ENCODE measurements around the gene IRX4.
A peak's percentile ranks its signal among the peaks of the same experiment; 100 is the strongest.
"Not testable (repeated sequence)": the region's sequence is repeated elsewhere in the genome, so short reads cannot be mapped to it uniquely, and the experiment has no call there.

The IRX4 gene

DNA sequence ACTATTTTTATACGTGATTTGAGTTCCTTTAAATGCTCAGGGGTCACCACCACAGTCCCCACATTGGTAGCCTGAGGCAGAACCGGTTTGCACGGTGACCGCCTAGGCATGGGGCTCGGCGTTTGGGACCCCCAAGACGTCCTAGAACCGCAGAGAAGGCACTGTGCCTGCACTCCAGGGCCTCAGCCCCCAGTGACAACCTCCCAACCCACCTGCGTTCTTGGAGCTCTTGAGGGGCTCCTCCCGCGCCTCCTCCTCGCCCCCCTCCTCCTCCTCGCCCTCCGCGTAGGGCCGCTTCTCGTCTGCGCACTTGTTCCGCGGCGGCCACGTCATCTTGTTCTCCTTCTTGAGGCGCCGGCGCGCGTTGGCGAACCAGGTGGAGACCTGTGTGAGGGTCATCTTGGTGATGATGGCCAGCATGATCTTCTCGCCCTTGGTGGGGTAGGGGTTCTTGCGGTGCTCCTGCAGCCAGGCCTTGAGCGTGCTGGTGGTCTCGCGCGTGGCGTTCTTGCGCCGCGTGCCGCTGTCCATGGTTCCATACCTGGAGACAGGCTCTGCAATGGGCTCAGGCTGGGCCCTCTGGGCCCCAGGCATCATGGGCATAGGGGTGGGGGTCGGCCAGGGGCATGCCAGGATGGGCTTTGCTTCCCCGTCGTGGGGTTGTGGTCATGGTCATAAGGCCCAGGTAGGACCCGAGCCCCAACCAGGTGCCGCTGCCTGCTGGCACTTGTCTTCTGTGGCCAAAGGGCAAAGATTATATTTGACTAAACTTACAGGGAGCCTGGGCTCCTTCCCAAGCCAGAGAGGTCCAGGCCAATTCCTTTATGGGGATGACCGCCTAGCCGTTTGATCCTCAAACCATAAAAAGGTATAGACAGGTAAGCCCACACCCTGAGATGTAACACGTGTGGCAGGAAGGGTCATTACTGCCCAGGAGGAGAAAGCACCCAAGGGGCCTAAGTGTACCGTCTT lies 3.1 kb downstream of the IRX4 start:
- H3K4me3 ChIP-seq (ENCODE audit: low read depth, low read length): no peak overlapping the region

DNA sequence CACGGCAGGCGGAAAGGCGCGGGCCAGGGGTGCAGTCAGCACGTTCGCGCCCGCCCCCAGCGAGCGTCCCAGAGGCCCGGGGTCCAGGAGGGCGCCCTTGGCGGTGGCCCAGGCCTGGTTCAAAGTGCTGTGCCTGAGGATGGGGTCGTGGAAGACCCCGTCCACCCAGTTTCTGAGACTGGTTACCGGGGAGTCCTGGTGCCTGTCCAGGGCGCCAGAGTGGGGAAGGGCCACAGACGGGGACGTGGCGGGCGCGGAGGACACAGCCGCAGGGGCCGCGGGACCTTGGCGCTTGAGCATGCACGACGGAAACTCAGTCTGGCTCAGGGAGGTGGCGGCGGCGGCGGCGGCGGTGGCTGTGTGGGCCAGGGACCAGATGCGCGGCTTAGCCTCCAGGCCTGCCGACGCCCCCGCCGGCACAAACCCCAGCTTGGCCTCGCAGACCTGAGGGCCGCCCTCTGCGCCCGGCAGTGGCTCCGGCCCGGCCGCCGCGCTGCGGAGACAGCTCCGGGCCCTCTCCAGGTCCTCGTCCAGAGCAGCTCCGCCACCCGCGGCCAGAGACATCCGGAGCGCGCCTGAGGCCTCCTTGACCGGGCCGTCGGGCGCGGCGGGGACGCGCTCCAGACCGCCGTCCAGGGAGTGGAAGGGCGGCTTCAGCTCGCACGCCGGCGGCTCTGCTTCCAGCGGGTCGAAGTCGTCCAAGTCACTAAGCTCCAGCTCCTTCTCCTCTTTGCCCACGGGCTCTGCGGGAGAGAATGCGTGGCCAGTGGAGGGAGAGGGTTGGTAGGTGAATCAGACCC lies 4.5 kb downstream of the IRX4 start:
- no peak overlapping the region for H3K4me3 ChIP-seq (ENCODE audit: low read depth, low read length)

DNA sequence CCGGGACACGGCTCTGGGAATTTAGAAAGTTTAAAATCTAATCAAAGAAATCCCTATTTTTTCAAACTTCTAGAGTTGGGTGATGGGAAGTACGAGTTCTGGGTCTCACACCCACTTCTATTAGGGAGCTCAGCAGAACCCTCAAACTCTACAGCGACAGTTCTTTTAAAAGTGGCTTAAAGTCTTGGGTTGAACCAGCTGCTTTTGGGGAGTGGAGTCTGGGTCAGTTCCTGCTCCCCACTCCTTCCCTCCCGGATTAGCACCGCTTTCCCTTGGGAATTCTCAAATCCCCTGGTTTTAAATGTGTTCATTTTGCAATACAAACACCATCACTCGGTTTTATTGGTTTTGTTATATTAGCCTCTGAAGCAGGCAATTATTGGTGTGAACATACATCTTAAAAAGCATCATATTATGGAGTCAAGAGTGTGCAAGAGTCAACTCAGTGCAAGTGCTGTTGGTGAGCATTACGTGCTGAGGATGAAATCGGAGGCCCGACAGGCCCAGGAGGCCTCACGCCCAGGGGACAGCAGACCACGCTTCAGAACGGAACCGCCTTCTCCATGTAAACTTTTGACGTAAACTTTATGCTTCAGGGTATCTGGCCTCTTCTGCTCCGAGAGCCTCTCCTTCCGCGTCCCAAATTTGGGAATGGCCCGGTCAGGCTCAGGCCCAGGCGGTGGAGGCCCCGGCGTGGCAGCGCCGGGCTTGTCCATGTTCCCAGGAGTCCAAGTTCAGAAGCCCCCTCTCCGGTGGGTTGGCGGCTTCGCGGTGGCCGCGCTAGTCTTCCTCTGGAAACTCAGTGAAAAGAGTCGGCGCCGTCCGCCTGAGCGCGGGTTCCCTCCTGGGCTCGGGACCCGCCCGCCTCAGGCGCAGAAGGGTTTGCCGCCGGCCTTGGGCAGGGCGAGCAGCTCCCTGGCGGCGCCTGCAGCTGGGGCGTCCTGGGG lies 5.3 kb downstream of the IRX4 start:
- H3K4me3 ChIP-seq (ENCODE audit: low read depth, low read length): no peak overlapping the region

DNA sequence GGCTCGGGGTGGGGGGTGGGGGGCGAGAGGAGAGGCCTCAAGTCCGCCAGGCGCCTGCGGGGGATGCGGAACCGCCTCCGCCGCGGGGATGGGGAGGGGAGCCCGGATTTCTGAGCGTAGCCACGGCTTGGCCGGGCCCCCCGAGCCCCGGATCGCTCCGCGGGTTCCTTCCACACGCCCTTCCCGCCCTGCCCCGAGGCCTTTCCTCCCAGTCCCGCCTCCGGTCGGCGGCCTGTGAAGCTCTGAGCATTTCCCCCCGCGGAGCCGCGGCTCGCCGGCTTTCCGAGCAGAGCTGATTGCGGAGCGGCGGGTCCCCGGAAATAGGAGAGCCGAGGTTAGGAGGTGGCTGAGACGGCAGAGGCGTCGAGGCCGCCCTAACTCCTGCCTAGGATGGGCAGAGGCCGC lies 6.1 kb downstream of the IRX4 start:
- no peak overlapping the region for H3K4me3 ChIP-seq (ENCODE audit: low read depth, low read length)

DNA sequence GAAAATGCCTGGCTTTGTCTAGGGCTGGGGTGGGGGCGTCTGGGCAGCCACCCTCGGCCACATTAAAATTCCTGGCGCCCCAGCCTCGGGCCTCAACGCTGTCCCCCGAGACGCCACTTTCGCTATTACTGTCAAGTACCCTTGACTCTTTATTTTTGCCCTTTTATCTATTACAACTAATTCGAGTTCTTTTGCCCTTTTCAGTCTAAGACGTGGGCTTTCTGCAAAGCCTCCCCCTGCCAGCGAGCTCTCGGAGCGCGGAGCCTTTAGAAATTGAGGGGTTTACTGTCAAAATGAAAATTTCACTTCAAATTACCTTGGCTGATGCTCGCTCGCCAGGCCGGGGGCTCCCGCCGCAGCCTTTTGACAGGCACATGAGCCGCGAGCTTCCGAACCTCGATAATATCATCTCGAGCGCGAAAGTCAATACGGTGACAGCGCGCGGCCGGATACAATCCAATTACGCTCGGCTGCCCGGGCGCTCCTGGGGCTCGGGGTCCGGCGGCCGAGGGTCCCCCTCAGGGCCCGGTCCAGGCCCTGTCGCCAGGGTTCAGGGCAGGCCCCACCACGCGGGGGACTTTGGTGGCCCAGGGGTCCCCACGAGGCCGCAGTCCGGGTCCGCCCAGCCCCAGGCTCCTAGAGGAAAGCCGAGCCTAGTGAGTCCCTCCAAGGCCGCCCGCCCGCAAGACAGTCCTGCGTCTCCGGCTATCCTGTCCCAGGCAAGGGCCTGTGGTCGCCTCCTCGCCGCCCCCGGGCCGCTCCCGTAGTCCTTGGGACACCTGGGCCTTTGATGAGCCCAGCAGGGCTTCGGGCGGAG lies 6.7 kb downstream of the IRX4 start:
- no peak overlapping the region for H3K4me3 ChIP-seq (ENCODE audit: low read depth, low read length)

DNA sequence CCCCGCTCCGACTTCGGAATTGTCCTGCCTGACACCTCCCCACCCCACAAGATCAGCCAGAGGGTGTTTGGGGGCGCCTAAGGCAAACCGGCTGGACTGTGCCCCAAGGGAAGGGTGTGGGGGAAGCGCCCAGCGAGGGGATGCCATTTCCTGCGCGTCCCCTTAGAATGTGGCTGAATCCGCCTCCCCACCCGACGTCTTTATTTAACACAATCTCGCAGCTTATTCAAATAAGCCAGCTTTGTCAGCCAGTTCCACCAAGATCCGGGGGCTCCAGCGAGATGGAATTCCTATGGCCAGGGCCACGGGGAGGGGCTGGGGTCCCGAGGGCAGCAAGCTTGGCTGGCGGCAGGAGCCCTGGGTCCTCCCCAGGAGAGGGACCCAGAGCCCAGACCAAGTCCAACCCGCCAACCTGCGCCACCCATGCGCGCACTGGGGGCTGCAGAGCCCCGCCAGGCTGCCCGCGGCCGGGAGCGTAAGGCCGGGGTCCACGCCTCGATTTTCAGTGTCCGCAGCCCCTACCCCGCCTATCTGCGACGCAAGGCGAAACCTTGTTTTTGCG lies 7.4 kb downstream of the IRX4 start:
- H3K4me3 ChIP-seq (ENCODE audit: low read depth, low read length): no peak overlapping the region

DNA sequence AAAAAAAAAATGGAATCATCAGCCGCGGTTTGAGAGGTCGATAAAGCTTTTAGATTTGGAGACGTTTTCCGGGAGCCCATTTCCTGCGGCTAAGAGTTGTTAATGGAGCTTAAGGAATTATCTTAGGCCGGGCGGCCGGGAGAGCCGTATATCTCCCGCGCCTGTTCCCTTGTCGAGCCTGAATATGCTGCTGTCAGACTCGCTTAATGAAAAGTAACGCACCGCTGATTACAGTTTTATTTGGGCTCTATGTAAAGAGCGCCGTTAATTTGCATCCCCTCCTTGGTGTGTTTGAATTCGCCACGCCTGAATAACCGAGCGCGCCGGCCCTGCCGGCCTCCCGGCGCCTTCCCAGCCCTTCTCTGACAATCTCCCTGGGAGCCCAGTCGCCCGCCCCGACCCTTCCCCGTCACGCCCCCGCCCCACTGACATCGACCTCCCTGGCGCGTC lies 7.9 kb downstream of the IRX4 start:
- peak overlapping the region; percentile 4 for H3K4me3 ChIP-seq (ENCODE audit: low read depth, low read length)

DNA sequence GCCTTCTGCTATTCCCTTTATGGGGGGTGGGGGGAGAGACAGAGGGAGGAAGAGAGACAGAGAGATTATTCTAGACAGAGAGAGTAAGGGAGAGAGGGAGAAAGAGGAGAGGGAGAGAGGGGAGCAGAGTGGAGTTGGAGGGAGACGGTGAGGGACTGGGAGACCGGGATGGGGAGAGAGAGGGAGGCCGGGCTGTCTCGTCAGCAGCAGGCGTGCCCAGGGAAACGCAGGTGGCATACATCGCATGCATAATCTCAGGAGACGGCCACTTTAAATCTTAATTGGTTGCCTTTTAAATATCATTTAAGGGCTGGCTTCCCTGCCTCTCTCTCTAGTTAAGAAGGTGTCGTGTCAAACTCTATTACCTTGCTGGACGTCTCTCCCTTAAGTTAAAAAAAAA lies 8.4 kb downstream of the IRX4 start:
- H3K4me3 ChIP-seq (ENCODE audit: low read depth, low read length): no peak overlapping the region

DNA sequence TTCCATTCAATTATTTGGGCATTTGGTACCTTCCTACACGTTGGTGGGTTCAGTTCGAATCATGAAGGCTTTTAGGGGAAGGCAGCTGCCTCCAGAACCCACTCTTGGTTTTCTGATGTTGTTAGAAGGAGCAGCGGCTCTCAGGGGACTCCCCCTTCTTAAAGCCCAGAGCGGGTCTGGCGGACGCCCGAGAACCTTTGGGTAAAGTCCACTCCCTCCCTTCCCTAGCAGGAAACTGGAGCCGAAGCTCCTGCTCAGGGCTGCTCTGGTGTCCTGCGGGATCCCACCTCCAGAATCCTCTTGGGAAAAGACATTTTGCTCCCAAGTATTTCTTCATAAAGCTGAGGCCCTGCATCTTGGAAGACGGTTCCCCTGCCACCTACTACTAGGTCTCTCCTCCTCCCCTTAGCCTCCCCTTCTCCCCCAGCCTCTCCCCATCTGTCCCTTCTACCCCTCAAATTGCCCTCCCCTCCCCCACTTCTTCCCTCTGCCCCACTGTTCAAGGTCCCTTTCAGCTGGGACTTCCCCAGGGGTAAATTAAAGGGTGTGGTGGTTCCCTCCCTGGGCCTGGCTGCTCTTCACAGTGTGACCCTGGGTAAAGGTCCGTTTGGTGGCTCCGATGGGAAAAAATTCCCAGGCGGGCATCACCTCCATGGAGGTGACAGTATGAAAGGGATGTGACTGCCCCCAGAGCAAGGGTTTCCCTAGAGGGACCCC lies 9.3 kb downstream of the IRX4 start:
- H3K4me3 ChIP-seq (ENCODE audit: low read depth, low read length): no peak overlapping the region

DNA sequence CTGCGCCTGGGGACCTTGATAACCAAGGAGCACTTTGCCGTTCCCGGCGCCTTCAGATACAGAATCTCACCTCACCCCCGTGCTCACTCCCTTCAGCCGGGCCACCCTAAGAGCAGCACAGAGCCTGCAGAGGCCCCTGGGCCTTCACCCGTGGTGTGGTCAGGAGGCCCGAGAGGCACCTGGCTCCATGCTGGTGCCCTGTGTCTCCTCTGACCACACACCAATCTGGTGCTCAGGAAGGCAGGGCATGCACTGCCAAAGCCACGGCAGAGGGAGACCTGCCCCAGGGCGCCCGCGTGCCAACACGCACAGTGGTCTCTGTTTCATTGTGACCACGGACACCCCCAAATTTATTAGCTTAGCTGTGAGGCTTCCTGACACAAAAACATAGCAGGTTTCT lies 11.3 kb downstream of the IRX4 start:
- H3K4me3 ChIP-seq (ENCODE audit: low read depth, low read length): no peak overlapping the region

DNA sequence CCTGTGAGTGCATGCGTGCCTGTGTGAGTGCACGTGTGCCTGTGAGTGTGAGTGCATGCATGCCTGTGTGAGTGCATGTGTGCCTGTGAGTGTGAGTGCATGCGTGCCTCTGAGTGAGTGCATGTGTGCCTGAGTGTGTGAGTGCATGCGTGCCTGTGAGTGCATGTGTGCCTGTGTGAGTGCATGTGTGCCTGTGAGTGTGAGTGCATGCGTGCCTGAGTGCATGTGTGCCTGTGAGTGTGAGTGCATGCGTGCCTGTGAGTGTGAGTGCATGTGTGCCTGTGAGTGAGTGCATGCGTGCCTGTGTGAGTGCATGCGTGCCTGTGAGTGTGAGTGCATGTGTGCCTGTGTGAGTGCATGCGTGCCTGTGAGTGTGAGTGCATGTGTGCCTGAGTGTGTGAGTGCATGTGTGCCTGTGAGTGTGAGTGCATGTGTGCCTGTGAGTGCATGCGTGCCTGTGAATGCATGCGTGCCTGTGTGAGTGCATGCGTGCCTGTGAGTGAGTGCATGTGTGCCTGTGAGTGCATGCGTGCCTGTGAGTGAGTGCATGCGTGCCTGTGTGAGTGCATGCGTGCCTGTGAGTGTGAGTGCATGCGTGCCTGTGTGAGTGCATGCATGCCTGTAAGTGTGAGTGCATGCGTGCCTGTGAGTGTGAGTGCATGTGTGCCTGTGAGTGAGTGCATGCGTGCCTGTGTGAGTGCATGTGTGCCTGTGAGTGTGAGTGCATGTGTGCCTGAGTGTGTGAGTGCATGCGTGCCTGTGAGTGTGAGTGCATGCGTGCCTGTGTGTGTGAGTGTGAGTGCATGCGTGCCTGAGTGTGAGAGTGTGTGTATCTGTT lies 12.1 kb downstream of the IRX4 start:
- not testable (repeated sequence) for H3K4me3 ChIP-seq (ENCODE audit: low read depth, low read length)

DNA sequence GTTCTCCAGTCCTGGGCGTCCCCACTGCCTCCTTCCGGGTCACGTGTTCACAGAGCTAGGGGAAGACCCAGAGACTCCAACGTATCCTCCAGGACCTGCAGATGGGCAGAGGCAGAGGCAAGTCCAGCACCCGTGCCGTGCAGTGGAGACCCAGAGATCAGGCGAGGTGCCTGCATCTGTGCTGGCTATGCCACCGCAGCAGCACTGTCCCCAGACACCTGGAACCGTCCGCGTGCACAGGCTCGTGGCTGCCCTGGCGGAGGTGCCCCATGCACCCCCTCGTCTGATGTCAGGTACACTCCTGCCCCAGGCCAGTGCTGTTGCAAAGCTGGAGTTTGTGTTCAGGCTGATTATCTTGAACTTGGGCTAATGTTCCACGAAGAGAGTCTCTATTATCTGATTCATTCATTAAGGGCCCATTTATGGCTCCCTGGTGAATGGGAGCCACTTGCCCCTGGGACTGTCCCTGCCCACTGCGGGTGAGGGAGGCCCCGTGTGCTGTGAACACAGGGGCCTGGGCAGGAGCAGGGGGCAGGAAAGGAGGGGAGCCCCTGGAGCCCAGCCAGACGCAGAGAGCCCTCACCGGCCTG lies 13.7 kb downstream of the IRX4 start:
- H3K4me3 ChIP-seq (ENCODE audit: low read depth, low read length): no peak overlapping the region

DNA sequence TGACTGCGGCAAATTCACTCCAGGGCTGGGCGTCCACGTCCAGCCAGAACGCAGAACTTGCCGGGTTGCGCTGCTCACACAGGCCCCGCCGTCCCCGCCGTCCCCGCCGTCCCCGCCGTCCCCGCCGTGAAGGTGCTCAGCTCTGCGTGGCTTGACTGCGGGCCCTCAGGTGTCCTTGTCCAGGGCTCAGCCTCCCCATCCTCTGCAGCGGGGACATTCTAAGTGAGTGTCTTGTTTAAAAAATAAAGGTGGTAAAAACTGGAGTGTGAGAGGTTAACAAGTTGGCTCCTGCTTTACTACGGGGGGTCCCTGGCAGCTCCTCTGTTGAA lies 14.9 kb downstream of the IRX4 start:
- H3K4me3 ChIP-seq (ENCODE audit: low read depth, low read length): no peak overlapping the region

DNA sequence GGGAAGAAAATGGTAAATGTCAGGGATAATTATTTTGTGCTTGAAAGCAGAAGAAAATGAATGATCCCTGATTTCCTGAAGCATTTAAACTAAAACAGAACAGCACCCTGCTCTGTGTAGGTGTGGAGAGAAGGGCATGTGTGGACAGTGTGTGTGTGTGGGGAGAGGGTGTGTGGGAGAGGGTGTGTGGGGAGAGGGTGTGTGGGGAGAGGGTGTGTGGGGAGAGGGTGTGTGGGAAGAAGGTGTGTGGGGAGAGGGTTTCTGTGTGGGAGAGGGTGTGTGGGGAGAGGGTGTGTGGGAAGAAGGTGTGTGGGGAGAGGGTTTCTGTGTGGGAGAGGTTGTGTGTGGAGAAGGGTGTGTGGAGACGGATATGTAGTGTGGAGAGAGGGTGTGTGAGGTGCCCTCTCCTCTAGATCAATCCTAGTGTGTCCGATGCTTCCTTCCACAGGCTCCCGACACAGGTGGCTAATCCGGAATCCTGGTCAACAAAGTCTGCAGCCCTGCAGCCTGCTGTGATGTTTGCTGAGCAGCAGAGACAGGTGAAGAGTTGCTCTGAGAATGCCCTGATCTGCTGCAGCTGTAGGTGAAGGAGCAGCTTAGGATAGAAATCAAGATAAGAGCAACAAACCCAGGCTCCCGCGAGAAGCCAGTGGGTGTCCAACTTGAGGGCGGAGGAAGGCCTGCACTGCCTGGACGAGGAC lies 15.5 kb downstream of the IRX4 start:
- no peak overlapping the region for H3K4me3 ChIP-seq (ENCODE audit: low read depth, low read length)

DNA sequence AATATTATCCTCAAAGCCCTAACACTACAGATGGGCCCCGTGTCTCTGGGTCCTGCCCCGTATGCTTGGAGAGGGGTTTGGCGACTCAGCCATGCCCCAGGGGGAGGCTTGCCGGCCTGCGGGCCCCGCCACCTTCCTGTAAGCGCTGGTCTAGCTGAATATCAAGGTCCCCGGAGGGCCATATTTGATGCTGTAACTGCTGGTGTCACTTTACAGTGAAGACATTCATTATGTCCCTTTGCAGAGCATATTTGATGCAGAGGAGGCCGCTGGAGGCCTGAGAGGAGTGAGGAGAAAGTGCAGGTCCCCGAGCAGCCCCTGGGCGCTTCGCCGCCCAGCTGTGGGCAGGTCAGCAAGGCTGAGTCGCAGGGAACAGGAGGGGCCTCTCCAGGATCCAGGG lies 16.8 kb downstream of the IRX4 start:
- H3K4me3 ChIP-seq (ENCODE audit: low read depth, low read length): no peak overlapping the region

DNA sequence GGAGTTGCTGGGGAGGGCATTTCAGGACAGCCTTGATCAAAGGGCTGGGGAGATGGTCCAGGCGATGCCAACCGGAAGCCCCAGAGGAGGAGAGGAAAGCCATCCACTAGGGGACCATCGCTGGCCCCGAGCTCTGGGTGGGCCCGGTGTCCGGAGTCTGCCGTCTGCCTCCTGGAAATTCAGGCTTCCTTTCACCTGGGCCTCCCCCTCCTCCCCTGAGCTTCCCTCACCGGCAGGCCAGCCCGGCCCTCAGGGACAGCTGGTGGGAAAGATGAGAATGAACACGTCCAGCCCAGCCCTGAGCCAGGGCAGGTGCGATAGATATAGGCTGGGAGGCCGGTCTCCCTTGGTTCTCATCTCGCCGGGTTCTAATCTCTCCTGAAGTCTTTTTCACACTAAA lies 17.2 kb downstream of the IRX4 start:
- H3K4me3 ChIP-seq (ENCODE audit: low read depth, low read length): no peak overlapping the region

DNA sequence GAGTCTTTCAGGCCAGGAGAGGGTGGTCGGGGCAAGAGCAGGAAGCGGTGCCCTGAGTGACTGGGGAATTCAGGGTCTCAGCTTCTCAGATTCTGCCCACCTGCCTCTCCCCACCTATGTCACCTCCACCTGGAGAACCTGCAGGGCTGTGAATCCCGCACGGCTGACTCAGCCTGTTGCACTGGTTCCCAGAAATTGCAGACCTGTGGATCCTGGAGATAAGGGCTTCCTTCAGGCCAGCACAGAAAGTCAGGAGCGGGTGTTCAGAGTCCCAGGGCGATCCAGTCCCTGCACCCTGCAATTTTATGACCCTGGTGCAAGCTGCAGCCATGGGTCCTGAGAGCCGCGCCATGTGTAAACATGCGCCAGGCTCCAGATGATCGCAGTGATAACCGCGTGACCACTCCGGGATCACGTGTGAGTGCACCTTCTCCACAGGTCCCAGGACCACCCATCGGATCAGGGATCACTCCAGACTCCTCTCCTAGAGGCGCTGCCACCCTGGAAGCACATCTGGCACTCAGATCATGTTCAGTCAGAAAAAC lies 17.8 kb downstream of the IRX4 start:
- H3K4me3 ChIP-seq (ENCODE audit: low read depth, low read length): no peak overlapping the region

Data from iPS-11a (cell line).